Liver (tissue), 3 donors: ENCODE measurements around the gene KPNA6.

Source experiments
- CTCF ChIP-seq: fragments of 150-350 bp; IDR thresholded peaks from 2 replicates; pipeline ENCODE4 v1.5.1; 2017; ENCODE audit warnings: improper control_type of control experiment, low read depth, low read length; ENCODE audit not compliant: missing input control
- EGR1 ChIP-seq, 2 donors: IDR thresholded peaks; 2 replicates each; pipeline ENCODE4 v1.6.1; 2016 to 2018; ENCODE audit warnings: antibody characterized with exemption in 2 of 2, low read depth in 2 of 2
- TAF1 ChIP-seq: conservative IDR thresholded peaks from 2 replicates; pipeline ENCODE4 v1.6.1; 2016; ENCODE audit warnings: antibody characterized with exemption, mild to moderate bottlenecking
- donor health status: healthy.
- donor health status: healthy.

- TF ChIP-seq EGR1 (IDR thresholded peaks at IDR 0.05; ENCODE audit: low read depth in 2 of 2) (no peak), CTCF (peak; percentile 77), TAF1 (no peak)
Measured at GRCh38 chr1:32215629-32216480, 108.0 kb downstream of the KPNA6 start.
